Kidney tubule cell (primary cell): Measurements from ENCODE around the gene TPD52L1.
A peak's percentile ranks its signal among the peaks of the same experiment; 100 is the strongest.
"Not testable (repeated sequence)": the region's sequence is repeated elsewhere in the genome, so short reads cannot be mapped to it uniquely, and the experiment has no call there.

ENCODE experiments used
- DNase-seq: peaks from one replicate; pipeline ENCODE4 v3.0.0-alpha.2; 2018; ENCODE audit warnings: low spot score

The TPD52L1 gene

GRCh38 chr6:125142618-125143017 lies 11.0 kb upstream of the TPD52L1 start:
- DNase-seq: no peak

- DNase-seq: no peak
Measured at GRCh38 chr6:125144822-125145221, 8.8 kb upstream of the TPD52L1 start.

- DNase-seq: peak; percentile 68
Measured at GRCh38 chr6:125149256-125150144, 4.1 kb upstream of the TPD52L1 start.

- no peak for DNase-seq
Measured at GRCh38 chr6:125151700-125152099, 1.9 kb upstream of the TPD52L1 start.

- DNase-seq: peak; percentile 58
Measured at GRCh38 chr6:125154118-125154760, 666 bp downstream of the TPD52L1 start.

- DNase-seq: no peak
Measured at GRCh38 chr6:125154761-125155135, 1.2 kb downstream of the TPD52L1 start.

- DNase-seq: no peak
Measured at GRCh38 chr6:125155344-125155743, 1.8 kb downstream of the TPD52L1 start.

- no peak for DNase-seq
Measured at GRCh38 chr6:125156496-125156895, 2.9 kb downstream of the TPD52L1 start.

GRCh38 chr6:125157280-125157679 lies 3.7 kb downstream of the TPD52L1 start:
- DNase-seq: no peak

- no peak for DNase-seq
Measured at GRCh38 chr6:125157725-125158124, 4.2 kb downstream of the TPD52L1 start.

- DNase-seq: not testable (repeated sequence)
Measured at GRCh38 chr6:125163339-125163738, 9.8 kb downstream of the TPD52L1 start.

- DNase-seq: no peak
Measured at GRCh38 chr6:125163811-125164210, 10.2 kb downstream of the TPD52L1 start.

- DNase-seq: no peak
Measured at GRCh38 chr6:125164696-125165095, 11.1 kb downstream of the TPD52L1 start.

GRCh38 chr6:125165256-125165655 lies 11.7 kb downstream of the TPD52L1 start:
- DNase-seq: peak; percentile 29

- DNase-seq: no peak
Measured at GRCh38 chr6:125165776-125166175, 12.2 kb downstream of the TPD52L1 start.

GRCh38 chr6:125166711-125167110 lies 13.1 kb downstream of the TPD52L1 start:
- no peak for DNase-seq

GRCh38 chr6:125167579-125167978 lies 14.0 kb downstream of the TPD52L1 start:
- no peak for DNase-seq

GRCh38 chr6:125169058-125169457 lies 15.5 kb downstream of the TPD52L1 start:
- DNase-seq: no peak

- DNase-seq: no peak
Measured at GRCh38 chr6:125169522-125169921, 15.9 kb downstream of the TPD52L1 start.

GRCh38 chr6:125170376-125170775 lies 16.8 kb downstream of the TPD52L1 start:
- no peak for DNase-seq

GRCh38 chr6:125173341-125174095 lies 19.9 kb downstream of the TPD52L1 start:
- no peak for DNase-seq

- no peak for DNase-seq
Measured at GRCh38 chr6:125174626-125175025, 21.1 kb downstream of the TPD52L1 start.
